Body of pancreas (tissue), 4 donors: ENCODE measurements around the gene SLC39A8.

ENCODE experiments used
- CTCF ChIP-seq, 7 experiments: fragments of 450-650 bp in 4 of 7; fragments of 200-600 bp in 3 of 7; sonication (generic) in 3 of 7; IDR thresholded peaks; one replicate each; pipeline ENCODE4 v1.5.1; 2016 to 2019; ENCODE audit warnings: antibody characterized with exemption in 7 of 7
- POLR2A ChIP-seq, 3 donors: fragments of 450-650 bp; IDR thresholded peaks; one replicate each; pipeline ENCODE4 v1.6.1; 2016; ENCODE audit warnings: antibody characterized with exemption in 3 of 3, mild to moderate bottlenecking in 2 of 3

GRCh38 chr4:102392033-102392744 lies 46.9 kb upstream of the SLC39A8 start:
- TF ChIP-seq POLR2A (IDR thresholded peaks at IDR 0.05) = no peak
- TF ChIP-seq CTCF (IDR thresholded peaks at IDR 0.05) = no peak
